ENCODE data around the gene CABLES2.

The CABLES2 gene

GRCh38 chr20:62418709-62419487 is 11.8 kb upstream of the CABLES2 start:
- DNase-seq (ENCODE audit: low read depth in 3 of 3), result no peak

- no peak for DNase-seq (ENCODE audit: low read depth in 3 of 3)
Measured at GRCh38 chr20:62417981-62418708, 11.1 kb upstream of the CABLES2 start.

- DNase-seq (ENCODE audit: low read depth in 3 of 3), result no peak
Measured at GRCh38 chr20:62416651-62417637, 9.9 kb upstream of the CABLES2 start.

- no peak for DNase-seq (ENCODE audit: low read depth in 3 of 3)
Measured at GRCh38 chr20:62415354-62416111, 8.4 kb upstream of the CABLES2 start.

GRCh38 chr20:62413896-62414481 is 6.9 kb upstream of the CABLES2 start:
- no peak for DNase-seq (ENCODE audit: low read depth in 3 of 3)

- DNase-seq (ENCODE audit: low read depth in 3 of 3), result no peak
Measured at GRCh38 chr20:62413025-62413570, 6.0 kb upstream of the CABLES2 start.

- no peak for DNase-seq (ENCODE audit: low read depth in 3 of 3)
Measured at GRCh38 chr20:62412194-62413024, 5.3 kb upstream of the CABLES2 start.

GRCh38 chr20:62411479-62412193 is 4.6 kb upstream of the CABLES2 start:
- no peak for DNase-seq (ENCODE audit: low read depth in 3 of 3)

- DNase-seq (ENCODE audit: low read depth in 3 of 3), result no peak
Measured at GRCh38 chr20:62410746-62411478, 3.8 kb upstream of the CABLES2 start.

GRCh38 chr20:62409931-62410745 is 3.1 kb upstream of the CABLES2 start:
- DNase-seq (ENCODE audit: low read depth in 3 of 3), result no peak

- DNase-seq (ENCODE audit: low read depth in 3 of 3), result no peak
Measured at GRCh38 chr20:62409086-62409853, 2.2 kb upstream of the CABLES2 start.

GRCh38 chr20:62408640-62409039 is 1.6 kb upstream of the CABLES2 start:
- no peak for DNase-seq (ENCODE audit: low read depth in 3 of 3)

- DNase-seq (ENCODE audit: low read depth in 3 of 3), result no peak
Measured at GRCh38 chr20:62408055-62408454, 970 bp upstream of the CABLES2 start.

GRCh38 chr20:62406635-62407176 is 379 bp downstream of the CABLES2 start:
- DNase-seq (ENCODE audit: low read depth in 3 of 3), result no peak

- DNase-seq (ENCODE audit: low read depth in 3 of 3), result no peak
Measured at GRCh38 chr20:62405981-62406513, 1.0 kb downstream of the CABLES2 start.

Data from stimulated activated CD4-positive, alpha-beta T cell treated with anti-CD3 and anti-CD28 coated beads, TNF-alpha, amount 100 ng/mL, for 24 hours (primary cell).